Caco-2 (cell line): ENCODE data around the gene KIF2A. TPM values are rescaled to one million over a fixed set of nuclear protein-coding genes. Genes with fewer than 3 reads are reported as not detected.

Experiments used
- BruUV-seq: library from RNA; stranded (reverse); fragments of 400-500 nt; replicated peaks from 2 replicates; lab custom pipeline; 2021; lab: Mats Ljungman, UMichigan
- CTCF ChIA-PET: fragments of 300-600 bp; sonication (Branson Sonifier 250); formaldehyde crosslinking; loops from one replicate; lab custom pipeline; 2022; ENCODE audit warnings: antibody characterized with exemption; lab: Charles Lee
- POLR2A ChIA-PET: fragments of 300-600 bp; sonication (Branson Sonifier 250); formaldehyde crosslinking; loops from one replicate; lab custom pipeline; 2022; ENCODE audit warnings: antibody characterized with exemption; lab: Charles Lee
- DNase-seq, 2 experiments: peaks; one replicate each; pipeline versions ENCODE4 v3.0.0 to v3.0.0-alpha.2; 2020 to 2022
- H3K27me3 ChIP-seq: replicated peaks from 2 replicates; pipeline ENCODE4 v1.6.0; 2011; ENCODE audit warnings: low read length; ENCODE audit not compliant: control insufficient read depth, insufficient read depth
- H3K36me3 ChIP-seq: 2 replicates; pipeline ENCODE4 v1.5.1; 2011; ENCODE audit warnings: low read length; ENCODE audit not compliant: control insufficient read depth, insufficient read depth
- H3K4me1 ChIP-seq: fragments of 250-450 bp; sonication (Bioruptor Pico); 2 replicates; pipeline ENCODE4 v1.5.1; 2020; ENCODE audit warnings: mild to moderate bottlenecking
- H3K4me3 ChIP-seq: 2 replicates; pipeline ENCODE4 v1.5.1; 2011; ENCODE audit warnings: low read depth, mild to moderate bottlenecking, control low read depth, low read length
- H3K9me3 ChIP-seq: fragments of 250-450 bp; sonication (Bioruptor Pico); 2 replicates; pipeline ENCODE4 v1.5.1; 2020; ENCODE audit warnings: mild to moderate bottlenecking, moderate library complexity
- H3K27ac Mint-ChIP-seq: one replicate; pipeline ENCODE4 v1.8.0; 2022; ENCODE audit warnings: mixed read lengths; ENCODE audit not compliant: unreplicated experiment
- H3K27me3 Mint-ChIP-seq: one replicate; pipeline ENCODE4 v1.8.0; 2022; ENCODE audit warnings: mixed read lengths; ENCODE audit not compliant: insufficient read depth, unreplicated experiment
- H3K36me3 Mint-ChIP-seq: one replicate; pipeline ENCODE4 v1.8.0; 2022; ENCODE audit warnings: mild to moderate bottlenecking, mixed read lengths; ENCODE audit not compliant: insufficient read depth, unreplicated experiment
- H3K4me1 Mint-ChIP-seq: one replicate; pipeline ENCODE4 v1.8.0; 2022; ENCODE audit warnings: low read depth, mixed read lengths; ENCODE audit not compliant: unreplicated experiment
- H3K4me3 Mint-ChIP-seq: one replicate; pipeline ENCODE4 v1.8.0; 2022; ENCODE audit warnings: mild to moderate bottlenecking, moderate library complexity, mixed read lengths; ENCODE audit not compliant: unreplicated experiment
- H3K9me3 Mint-ChIP-seq: one replicate; pipeline ENCODE4 v1.8.0; 2022; ENCODE audit warnings: mixed read lengths; ENCODE audit not compliant: unreplicated experiment
- CTCF ChIP-seq, 2 experiments: fragments of 200-600 bp in 1 of 2; IDR thresholded peaks; 1 replicate in 1 of 2; 2 replicates in 1 of 2; pipeline versions ENCODE4 v1.5.1 to v1.8.0; 2011 to 2022; ENCODE audit warnings: antibody characterized with exemption in 1 of 2, control low read depth in 1 of 2, inconsistent platforms in 1 of 2, low read depth in 1 of 2, low read length in 1 of 2, mild to moderate bottlenecking in 1 of 2, moderate library complexity in 1 of 2; ENCODE audit not compliant: insufficient read depth in 1 of 2, severe bottlenecking in 1 of 2, unreplicated experiment in 1 of 2
- intact Hi-C: fragments of 100-400 bp; cut with micrococcal nuclease; formaldehyde crosslinking; loops from one replicate; pipeline ENCODE4 v1.10.0; 2022; ENCODE audit not compliant: unreplicated experiment
- total RNA-seq: library from RNA; stranded (reverse); gene quantifications from 2 replicates; pipeline ENCODE4 v1.2.3, GENCODE V29; 2022

The KIF2A gene
- total RNA-seq, 1 experiment from 2014 or later: 65.6 TPM

- no peaks in the 10 kb centered on the region for H3K27me3 ChIP-seq
- Mint-ChIP-seq H3K27me3 (no peaks in the 10 kb centered on the region), H3K9me3 (no peaks in the 10 kb centered on the region), H3K4me3 (no peak overlapping the region), H3K4me1 (peaks cover 9% of the 10 kb centered on the region), H3K27ac (no peak overlapping the region), H3K36me3 (peaks cover 9% of the 10 kb centered on the region)
- H3K4me3 ChIP-seq: no peak overlapping the region
- no peaks in the 10 kb centered on the region for H3K36me3 ChIP-seq
- POLR2A ChIA-PET: interaction anchor here (1.0 kb wide), 1 partner anchor 25 kb away, joined by 3 read pairs; the partner anchor contains the start of gene KIF2A
- no peak for DNase-seq
- intact Hi-C loops: no loop called here
- BruUV-seq: no TSS peak
- TF ChIP-seq CTCF (IDR thresholded peaks at IDR 0.05; ENCODE audit: insufficient read depth in 1 of 2, low read depth in 1 of 2, low read length in 1 of 2, severe bottlenecking in 1 of 2, unreplicated experiment in 1 of 2): no peak
- CTCF ChIA-PET: no interaction called here
- no peaks in the 10 kb centered on the region for H3K9me3 ChIP-seq
- no peaks in the 10 kb centered on the region for H3K4me1 ChIP-seq
These were observed 24.3 kb downstream of the KIF2A start for GRCh38 chr5:62330302-62330701.

- peaks cover 17% of the 10 kb centered on the region for H3K4me1 Mint-ChIP-seq
- H3K27me3 ChIP-seq: no peaks in the 10 kb centered on the region
- H3K36me3 Mint-ChIP-seq: no peaks in the 10 kb centered on the region
- H3K4me3 Mint-ChIP-seq: no peak overlapping the region
- no peak overlapping the region for H3K4me3 ChIP-seq
- H3K36me3 ChIP-seq: no peaks in the 10 kb centered on the region
- intact Hi-C loops: no loop called here
- ChIA-PET POLR2A (no interaction called here), CTCF (no interaction called here)
- H3K27me3 Mint-ChIP-seq: no peaks in the 10 kb centered on the region
- no peak overlapping the region for H3K27ac Mint-ChIP-seq
- H3K9me3 Mint-ChIP-seq: no peaks in the 10 kb centered on the region
- no TSS peak for BruUV-seq
- no peak for TF ChIP-seq CTCF (IDR thresholded peaks at IDR 0.05; ENCODE audit: insufficient read depth in 1 of 2, low read depth in 1 of 2, low read length in 1 of 2, severe bottlenecking in 1 of 2, unreplicated experiment in 1 of 2)
- H3K9me3 ChIP-seq: no peaks in the 10 kb centered on the region
- peaks cover 4% of the 10 kb centered on the region; the same call in 1 of the 2 replicates for H3K4me1 ChIP-seq
- DNase-seq: no peak
These were observed 25.9 kb downstream of the KIF2A start for GRCh38 chr5:62331921-62332320.

- Mint-ChIP-seq H3K4me1 (peaks cover 11% of the 10 kb centered on the region), H3K9me3 (no peaks in the 10 kb centered on the region), H3K36me3 (no peaks in the 10 kb centered on the region), H3K27ac (no peak overlapping the region), H3K27me3 (no peaks in the 10 kb centered on the region), H3K4me3 (no peak overlapping the region)
- intact Hi-C loops: no loop called here
- BruUV-seq: no TSS peak
- Histone ChIP-seq H3K4me1 (peaks cover 4% of the 10 kb centered on the region; the same call in 1 of the 2 replicates), H3K27me3 (no peaks in the 10 kb centered on the region), H3K4me3 (no peak overlapping the region), H3K36me3 (no peaks in the 10 kb centered on the region), H3K9me3 (no peaks in the 10 kb centered on the region)
- TF ChIP-seq CTCF (IDR thresholded peaks at IDR 0.05; ENCODE audit: insufficient read depth in 1 of 2, low read depth in 1 of 2, low read length in 1 of 2, severe bottlenecking in 1 of 2, unreplicated experiment in 1 of 2): no peak
- CTCF ChIA-PET: no interaction called here
- POLR2A ChIA-PET: no interaction called here
- no peak for DNase-seq
These were observed 27.3 kb downstream of the KIF2A start for GRCh38 chr5:62333250-62333794.
